GM12878 (cell line): Measurements from ENCODE around the gene AGBL1. TPM values are rescaled to one million over a fixed set of nuclear protein-coding genes. Genes with fewer than 3 reads are reported as not detected.

Experiments
- ATAC-seq: fragments of 200-7000 bp; cut with Tn5 transposase; 3 replicates; pipeline ENCODE4 v1.9.1; 2020; ENCODE audit warnings: mild to moderate bottlenecking, moderate library complexity
- BruUV-seq: library from RNA; stranded (reverse); fragments of 400-500 nt; replicated peaks from 2 replicates; lab custom pipeline; 2021; lab: Mats Ljungman, UMichigan
- CTCF ChIA-PET: fragments of 300-600 bp; sonication (Branson Sonifier 250); formaldehyde crosslinking; extraction: SDS; loops from one replicate; lab custom pipeline; 2021; ENCODE audit warnings: inconsistent platforms; lab: Yijun Ruan, JAX
- POLR2A ChIA-PET: fragments of 350-600 bp; formaldehyde crosslinking; extraction: SDS; loops from one replicate; lab custom pipeline; 2021; ENCODE audit warnings: inconsistent platforms; lab: Charles Lee
- RAD21 ChIA-PET: fragments of 300-600 bp; sonication (Branson Sonifier 250); formaldehyde crosslinking; loops from one replicate; lab custom pipeline; 2023; ENCODE audit warnings: antibody characterized with exemption; ENCODE audit not compliant: unreplicated experiment; lab: Charles Lee
- SMC1A ChIA-PET: fragments of 300-600 bp; sonication (Branson Sonifier 250); formaldehyde crosslinking; loops from one replicate; lab custom pipeline; 2023; ENCODE audit not compliant: unreplicated experiment, uncharacterized antibody; lab: Charles Lee
- DNase-seq: peaks from one replicate; pipeline ENCODE4 v3.0.0-alpha.2; 2011; ENCODE audit warnings: low read depth, low spot score
- FAIRE-seq: peaks from 3 replicates; lab custom pipeline; 2011; peaks lifted over from hg19 to GRCh38; lab: Jason Lieb, UNC
- H2AFZ ChIP-seq: 2 replicates; pipeline ENCODE4 v1.6.0; 2011; ENCODE audit warnings: low read depth, low read length, control low read depth; ENCODE audit not compliant: control insufficient read depth
- H3K27ac ChIP-seq: 2 replicates; pipeline ENCODE4 v1.5.1; 2011; ENCODE audit warnings: control low read depth; ENCODE audit not compliant: control insufficient read depth, insufficient read depth
- H3K27me3 ChIP-seq, 2 experiments: replicated peaks in 1 of 2; 2 replicates each; pipeline versions ENCODE4 v1.6.0 to v1.6.1; 2011; ENCODE audit warnings: low read length in 1 of 2; ENCODE audit not compliant: control insufficient read depth in 2 of 2, insufficient read depth in 2 of 2
- H3K36me3 ChIP-seq, 2 experiments: 2 replicates each; pipeline ENCODE4 v1.5.1; 2011; ENCODE audit warnings: low read length in 1 of 2; ENCODE audit not compliant: control insufficient read depth in 2 of 2, insufficient read depth in 2 of 2
- H3K4me1 ChIP-seq: 2 replicates; pipeline ENCODE4 v1.6.1; 2011; ENCODE audit warnings: mild to moderate bottlenecking, low read length, moderate library complexity, mixed read lengths; ENCODE audit not compliant: control insufficient read depth, insufficient read depth
- H3K4me2 ChIP-seq: 2 replicates; pipeline ENCODE4 v1.6.0; 2011; ENCODE audit warnings: control low read depth; ENCODE audit not compliant: control insufficient read depth, insufficient read depth
- H3K4me3 ChIP-seq: fragments of 200-600 bp; sonication (generic); 2 replicates; pipeline ENCODE4 v1.5.1; 2016
- H3K79me2 ChIP-seq: 2 replicates; pipeline ENCODE4 v1.6.0; 2011; ENCODE audit warnings: low read length; ENCODE audit not compliant: control insufficient read depth, insufficient read depth
- H3K9ac ChIP-seq: 2 replicates; pipeline ENCODE4 v1.8.0; 2011; ENCODE audit warnings: low read length, control low read depth, mixed read lengths; ENCODE audit not compliant: control insufficient read depth, insufficient read depth
- H3K9me3 ChIP-seq: replicated peaks from 3 replicates; pipeline ENCODE4 v1.5.1; 2011; ENCODE audit warnings: mild to moderate bottlenecking, low read length; ENCODE audit not compliant: control insufficient read depth, insufficient read depth
- H4K20me1 ChIP-seq: 2 replicates; pipeline ENCODE4 v1.6.0; 2011; ENCODE audit not compliant: control insufficient read depth, insufficient read depth
- ATF2 ChIP-seq: IDR thresholded peaks from 2 replicates; pipeline ENCODE4 v1.6.1; 2012; ENCODE audit warnings: low read length, inconsistent platforms
- BACH1 ChIP-seq: fragments of 450-650 bp; IDR thresholded peaks from 2 replicates; pipeline ENCODE4 v1.6.1; 2017; ENCODE audit warnings: mild to moderate bottlenecking, borderline replicate concordance
- ETV6 ChIP-seq, 2 experiments: fragments of 450-650 bp in 1 of 2; IDR thresholded peaks in 1 of 2; conservative IDR thresholded peaks in 1 of 2; 2 replicates each; pipeline ENCODE4 v1.6.1; 2014; ENCODE audit warnings: antibody characterized with exemption in 1 of 2, borderline replicate concordance in 1 of 2, low read depth in 1 of 2, mild to moderate bottlenecking in 1 of 2, moderate library complexity in 1 of 2
- FOXK2 ChIP-seq: fragments of 450-650 bp; IDR thresholded peaks from 2 replicates; pipeline ENCODE4 v1.6.1; 2017; ENCODE audit warnings: mild to moderate bottlenecking, moderate library complexity
- KDM1A ChIP-seq: fragments of 200-600 bp; sonication (generic); IDR thresholded peaks from 2 replicates; pipeline ENCODE4 v1.6.1; 2016; ENCODE audit warnings: borderline replicate concordance
- KLF5 ChIP-seq: fragments of 450-650 bp; IDR thresholded peaks from 2 replicates; pipeline ENCODE4 v1.6.1; 2014; ENCODE audit warnings: mild to moderate bottlenecking; ENCODE audit not compliant: partially characterized antibody
- NFYA ChIP-seq: IDR thresholded peaks from 2 replicates; pipeline ENCODE4 v1.6.1; 2011; ENCODE audit warnings: low read depth, mild to moderate bottlenecking, low read length, improper control_type of control experiment, borderline replicate concordance
- NR2C1 ChIP-seq: fragments of 450-650 bp; IDR thresholded peaks from 2 replicates; pipeline ENCODE4 v1.6.1; 2017; ENCODE audit warnings: antibody characterized with exemption, mild to moderate bottlenecking, moderate library complexity
- POU2F2 ChIP-seq: IDR thresholded peaks from 3 replicates; pipeline ENCODE4 v1.6.1; 2011; ENCODE audit warnings: low read depth, mild to moderate bottlenecking, low read length, borderline replicate concordance
- RBBP5 ChIP-seq: fragments of 200-600 bp; sonication (generic); conservative IDR thresholded peaks from 2 replicates; pipeline ENCODE4 v1.6.1; 2016
- RUNX3 ChIP-seq: IDR thresholded peaks from 2 replicates; pipeline ENCODE4 v1.6.1; 2012; ENCODE audit warnings: low read length, inconsistent platforms
- SMAD1 ChIP-seq: fragments of 450-650 bp; IDR thresholded peaks from 2 replicates; pipeline ENCODE4 v1.6.1; 2018; ENCODE audit warnings: mild to moderate bottlenecking, low read depth; ENCODE audit not compliant: partially characterized antibody
- USF2 ChIP-seq: IDR thresholded peaks from 2 replicates; pipeline ENCODE4 v1.6.1; 2011; ENCODE audit warnings: low read depth, low read length, improper control_type of control experiment, borderline replicate concordance
- YBX1 ChIP-seq: fragments of 450-650 bp; IDR thresholded peaks from 2 replicates; pipeline ENCODE4 v1.6.1; 2016; ENCODE audit warnings: antibody characterized with exemption
- ZBTB33 ChIP-seq: fragments of 450-650 bp; IDR thresholded peaks from 2 replicates; pipeline ENCODE4 v1.6.1; 2017; ENCODE audit warnings: mild to moderate bottlenecking
- ZBTB4 ChIP-seq: fragments of 450-650 bp; formaldehyde crosslinking; IDR thresholded peaks from 2 replicates; pipeline ENCODE4 v1.4.0; 2022; ENCODE audit warnings: mild to moderate bottlenecking, moderate library complexity
- ZNF24 ChIP-seq: fragments of 450-650 bp; IDR thresholded peaks from 2 replicates; pipeline ENCODE4 v1.6.1; 2017; ENCODE audit warnings: antibody characterized with exemption, mild to moderate bottlenecking
- ZNF274 ChIP-seq: IDR thresholded peaks from one replicate; pipeline ENCODE4 v1.8.0; 2011; ENCODE audit not compliant: insufficient read length, insufficient read depth
- ZZZ3 ChIP-seq: IDR thresholded peaks from 2 replicates; pipeline ENCODE4 v1.6.1; 2011; ENCODE audit warnings: low read depth; ENCODE audit not compliant: control insufficient read depth, insufficient read length
- WGBS: methylation state at CpG from one replicate; pipeline ENCODE4 v1.1.6; 2016; ENCODE audit warnings: low lambda C conversion rate; ENCODE audit not compliant: insufficient replicate concordance, insufficient coverage; ENCODE audit errors: missing lambda C conversion rate; 5-methylcytosine and 5-hydroxymethylcytosine counted together
- in situ Hi-C: fragments of 300-500 bp; cut with MboI; formaldehyde crosslinking; loops from 9 replicates; pipeline ENCODE4 v1.14.3; 2018; ENCODE audit warnings: mixed read lengths
- intact Hi-C: fragments of 100-400 bp; cut with micrococcal nuclease; formaldehyde crosslinking; loops from one replicate; pipeline ENCODE4 v1.14.2; 2022; ENCODE audit not compliant: unreplicated experiment
- polyA plus RNA-seq, 11 experiments: library from polyadenylated mRNA; depleted of rRNA in 4 of 11; unstranded in 6 of 11; stranded (reverse) in 5 of 11; fragments of >200 nt; fragmentation: Nextera tagmentation in 4 of 11; fragmentation: Illumina TruSeq in 1 of 11; extraction: Ambion mirVana in 4 of 11; extraction: Trizol in 1 of 11; gene quantifications; 1 replicate in 1 of 11; 2 replicates in 10 of 11; pipeline versions ENCODE4 v1.2.1 to v1.2.3, GENCODE V29; 2011 to 2016; ENCODE audit warnings: inconsistent platforms in 2 of 11, missing spikeins in 2 of 11, low read depth in 1 of 11
- total RNA-seq, 4 experiments: library from RNA; depleted of rRNA in 3 of 4; stranded (reverse); fragments of >200 nt in 3 of 4; fragmentation: Illumina TruSeq in 1 of 4; extraction: Trizol in 1 of 4; gene quantifications; 2 replicates each; pipeline versions ENCODE4 v1.2.1 to v1.2.3, GENCODE V29; 2013 to 2021

Gene AGBL1
- total and polyA plus RNA-seq, 10 of the 15 experiments (the other 5 are each of a cell fraction or from before 2014, with no cell fraction given), result not detected

GRCh38 chr15:86846036-86846435 is 766.4 kb downstream of the AGBL1 start:
- in situ Hi-C loops (no loop called here), intact Hi-C loops (no loop called here)
- DNase-seq, result no peak
- CTCF ChIA-PET, result no interaction called here
- Histone ChIP-seq H3K36me3 (no peaks in the 10 kb centered on the region), H2AFZ (no peak overlapping the region), H3K27me3 (no peaks in the 10 kb centered on the region), H3K9ac (no peak overlapping the region), H3K9me3 (no peaks in the 10 kb centered on the region), H3K27ac (no peak overlapping the region), H3K4me1 (no peaks in the 10 kb centered on the region), H4K20me1 (no peaks in the 10 kb centered on the region), H3K79me2 (no peaks in the 10 kb centered on the region), H3K4me3 (no peak overlapping the region), H3K4me2 (no peak overlapping the region)
- ATAC-seq, result no peak
- BruUV-seq, result no TSS peak
- SMC1A ChIA-PET, result no interaction called here
- RAD21 ChIA-PET, result no interaction called here
- FAIRE-seq, result no peak
- POLR2A ChIA-PET, result no interaction called here
- WGBS, result 29% methylated on average over 2 of the region's 2 CpGs
- TF ChIP-seq BACH1 (no peak), ZBTB4 (no peak), ZNF24 (no peak), ETV6 (conservative IDR thresholded peaks at IDR 0.05 in 1 of 2, IDR thresholded peaks at IDR 0.05 in 1 of 2; ENCODE audit: borderline replicate concordance in 1 of 2, low read depth in 1 of 2) (no peak), ZZZ3 (no peak), NFYA (no peak), KLF5 (no peak), ZBTB33 (no peak), POU2F2 (no peak), KDM1A (no peak), ATF2 (no peak), RBBP5 (no peak), FOXK2 (no peak), RUNX3 (no peak), ZNF274 (no peak), SMAD1 (no peak), USF2 (no peak), NR2C1 (no peak), YBX1 (no peak)
